ENCODE results near the gene NHLRC4.
A peak's percentile ranks its signal among the peaks of the same experiment; 100 is the strongest.
"Not testable (repeated sequence)": the region's sequence is repeated elsewhere in the genome, so short reads cannot be mapped to it uniquely, and the experiment has no call there.

Gene NHLRC4

GRCh38 chr16:583815-584591 is 17.2 kb downstream of the NHLRC4 start:
- DNase-seq = no peak

GRCh38 chr16:585351-585750 is 18.5 kb downstream of the NHLRC4 start:
- no peak for DNase-seq

DNA sequence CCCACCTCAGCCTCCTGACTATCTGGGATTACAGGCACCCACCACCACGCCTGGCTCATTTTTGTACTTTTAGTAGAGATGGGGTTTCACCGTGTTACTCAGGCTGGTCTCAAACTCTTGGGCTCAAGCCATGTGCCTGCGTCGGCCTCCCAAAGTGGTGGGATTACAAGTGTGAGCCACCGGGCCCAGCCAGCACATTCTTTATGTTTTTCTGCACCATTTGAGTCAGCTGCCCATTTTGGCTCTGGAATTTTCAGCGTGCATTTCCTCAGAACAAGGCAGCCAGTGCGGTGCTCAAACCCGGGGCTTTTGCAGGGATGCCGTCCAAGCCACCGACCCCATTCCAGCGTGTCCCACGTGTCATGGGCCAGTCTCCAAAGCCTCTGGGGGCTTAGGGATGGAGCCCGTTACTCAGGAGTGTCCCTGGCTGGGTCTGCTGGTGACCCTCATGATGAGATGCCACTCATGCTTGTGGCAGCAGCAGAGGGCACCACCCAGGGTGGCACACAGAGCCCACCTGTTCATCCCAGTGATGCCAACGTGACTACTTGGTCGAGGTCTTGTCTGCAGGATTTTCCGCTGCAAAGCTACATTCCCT is 19.3 kb downstream of the NHLRC4 start:
- DNase-seq = no peak

GRCh38 chr16:586645-587590 is 20.1 kb downstream of the NHLRC4 start:
- DNase-seq = no peak

DNA sequence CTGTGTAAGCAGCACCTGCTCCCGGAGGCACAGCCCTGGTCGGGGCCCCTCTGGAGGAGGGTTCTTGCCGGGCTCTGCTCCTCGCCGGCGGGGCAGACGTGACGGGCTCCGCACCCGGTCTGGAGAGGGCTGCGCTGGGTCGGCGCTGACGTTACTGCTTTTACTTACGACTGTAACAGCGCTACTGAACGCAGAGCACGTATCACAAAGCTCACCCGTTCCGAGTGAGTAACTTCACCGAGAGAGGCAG is 21.8 kb downstream of the NHLRC4 start:
- no peak for DNase-seq

DNA sequence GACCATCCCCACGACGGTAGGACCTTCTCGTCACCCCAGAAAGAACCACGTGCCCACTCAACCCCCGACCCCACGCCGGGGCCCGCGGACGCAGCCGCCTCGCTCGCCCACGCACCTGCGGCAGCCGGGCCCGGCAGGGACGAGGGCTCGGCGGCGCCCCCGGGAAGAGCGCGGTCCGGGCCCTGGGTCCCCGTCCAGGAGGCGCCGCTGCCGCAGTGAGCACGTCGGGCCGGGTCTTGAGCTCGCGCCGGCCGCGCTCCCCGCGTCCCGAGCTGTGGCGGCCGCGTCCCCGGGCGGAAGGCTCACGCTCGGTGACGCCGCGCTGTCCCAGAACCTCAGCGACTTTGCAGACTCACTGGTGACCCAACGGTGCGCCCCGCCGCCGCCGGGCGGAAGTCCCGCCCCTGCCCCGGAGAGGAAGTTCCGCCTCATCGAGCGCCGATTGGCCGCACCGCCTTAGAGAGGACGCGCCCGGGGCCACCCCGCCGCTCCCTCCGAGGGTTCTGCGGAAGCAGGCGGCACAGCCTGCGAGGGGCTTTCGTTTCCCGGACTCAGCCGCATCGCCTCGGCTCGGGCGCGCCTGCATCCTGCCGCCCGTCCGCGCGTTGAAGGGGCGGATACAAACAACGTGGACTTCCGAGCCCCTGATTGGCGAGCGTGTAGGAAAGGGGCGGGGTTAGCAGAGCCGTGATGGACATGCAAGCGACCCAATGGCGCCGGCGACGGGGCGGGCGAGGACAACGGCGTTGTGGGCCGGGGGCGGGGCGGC is 22.3 kb downstream of the NHLRC4 start:
- peak; percentile 94 to 96 for DNase-seq

DNA sequence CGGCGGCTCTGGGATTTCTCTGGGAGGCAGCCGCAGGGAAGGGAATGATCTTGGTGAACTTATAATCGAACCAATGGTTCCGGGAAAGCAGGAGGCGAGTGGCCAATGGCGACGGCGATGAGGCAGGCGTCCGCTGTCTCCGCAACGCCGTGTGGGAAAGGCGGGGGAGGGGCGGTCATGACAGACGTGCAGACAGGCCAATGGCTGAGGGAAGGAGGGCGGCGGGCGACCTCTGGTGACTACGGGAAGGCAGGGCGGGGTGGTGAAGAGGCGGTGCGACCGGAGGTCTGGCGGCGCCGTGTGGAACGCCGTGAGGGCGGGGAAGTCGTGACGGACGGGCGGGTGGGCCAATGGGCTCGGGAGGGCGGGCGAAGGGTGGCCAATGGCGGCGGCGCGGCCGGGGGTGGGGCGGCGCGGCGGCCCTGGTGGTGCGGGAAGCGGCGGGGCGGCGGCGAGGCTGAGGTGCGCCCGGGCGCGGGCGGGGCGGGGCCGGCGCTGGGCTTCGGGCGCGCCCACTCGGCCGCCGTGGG is 22.9 kb downstream of the NHLRC4 start, which contains the start of gene RAB40C:
TSS of gene RAB40C (plus strand) at position 409 of the 530 bp plus-strand sequence. CDS start 226 bp downstream, outside the sequence.
- peak; percentile 97 to 98 for DNase-seq

DNA sequence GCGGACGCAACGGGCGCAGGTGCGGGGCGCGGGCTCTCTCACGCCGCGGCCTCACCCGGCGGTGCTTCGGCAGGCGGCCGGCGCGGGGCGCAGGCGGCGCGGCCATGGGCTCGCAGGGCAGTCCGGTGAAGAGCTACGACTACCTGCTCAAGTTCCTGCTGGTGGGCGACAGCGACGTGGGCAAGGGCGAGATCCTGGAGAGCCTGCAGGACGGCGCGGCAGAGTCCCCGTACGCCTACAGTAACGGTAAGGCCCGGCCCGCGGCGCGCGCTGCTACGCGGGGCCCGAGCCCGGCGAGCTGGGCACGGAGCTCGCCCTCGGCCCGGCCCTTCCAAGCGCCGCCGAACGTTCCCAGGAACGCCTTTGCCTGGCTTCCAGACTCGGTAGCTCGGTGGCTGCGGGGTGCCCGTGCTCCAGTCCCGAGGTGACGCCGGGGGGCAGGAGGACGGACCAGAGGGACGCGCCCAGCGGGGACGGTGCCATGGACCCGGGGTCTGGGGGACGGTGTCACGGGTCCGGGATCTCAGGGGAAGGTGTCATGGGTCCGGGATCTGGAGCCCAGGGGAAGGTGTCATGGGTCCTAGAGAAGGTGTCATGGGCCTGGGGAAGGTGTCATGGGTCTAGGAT is 23.5 kb downstream of the NHLRC4 start:
- peak in 1 of 2 donors; percentile 4 for DNase-seq

GRCh38 chr16:590815-591200 is 24.0 kb downstream of the NHLRC4 start:
- no peak for DNase-seq

GRCh38 chr16:591231-591630 is 24.4 kb downstream of the NHLRC4 start:
- DNase-seq = no peak

DNA sequence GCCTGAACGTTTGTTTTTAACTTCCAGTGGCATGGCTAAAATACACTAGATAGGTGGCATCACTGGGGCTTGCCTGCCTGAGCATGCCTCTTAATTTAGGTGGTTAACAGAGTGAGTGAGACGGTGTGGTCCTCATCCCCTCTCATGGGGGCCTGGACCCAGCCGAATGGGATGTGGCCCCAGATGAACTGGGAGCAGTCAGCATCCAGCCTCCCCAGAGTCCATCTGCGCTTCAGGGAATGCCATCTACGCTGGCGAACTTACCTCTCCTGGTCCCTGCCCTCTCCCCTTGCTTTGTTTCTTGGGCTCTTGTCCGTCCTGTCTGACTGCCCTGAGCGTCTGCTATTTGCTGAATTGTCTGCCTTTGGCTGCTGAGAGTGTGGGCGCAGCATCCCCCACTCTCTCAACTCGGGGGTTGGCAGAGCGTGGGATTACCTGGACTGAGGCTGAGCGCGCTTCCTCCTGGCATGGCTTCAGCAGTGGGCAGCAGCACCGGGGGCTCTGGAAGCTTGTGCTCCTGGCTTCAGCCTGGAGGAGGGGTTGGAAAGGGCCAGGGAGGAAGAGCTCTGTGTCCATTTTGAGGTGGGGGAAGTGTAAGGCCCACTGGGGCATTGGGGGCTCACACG is 25.2 kb downstream of the NHLRC4 start:
- no peak for DNase-seq

- DNase-seq = peak; percentile 74 to 77
Observed at GRCh38 chr16:592518-593306, 25.9 kb downstream of the NHLRC4 start.

DNA sequence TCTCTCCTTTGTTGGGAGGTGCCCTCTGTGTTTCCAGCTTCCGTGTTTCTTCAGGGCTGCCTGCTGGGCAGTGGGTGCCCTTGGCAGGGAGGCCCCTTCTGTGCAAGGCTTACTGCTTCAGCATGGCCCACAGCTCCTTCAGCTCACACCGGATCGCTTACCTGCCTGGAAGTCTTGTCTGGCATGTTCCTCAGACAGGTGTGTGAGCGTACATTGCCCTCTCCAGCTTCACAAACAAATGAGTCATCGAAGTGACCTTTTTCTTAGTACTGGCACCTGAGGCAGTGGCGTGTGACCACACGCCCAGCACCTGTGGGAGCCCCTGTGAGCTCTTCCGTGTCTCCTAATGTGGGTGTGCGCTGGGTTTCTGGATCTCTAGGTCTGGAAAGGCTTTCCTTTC is 26.6 kb downstream of the NHLRC4 start:
- DNase-seq = no peak

GRCh38 chr16:593807-594206 is 27.0 kb downstream of the NHLRC4 start:
- no peak for DNase-seq

DNA sequence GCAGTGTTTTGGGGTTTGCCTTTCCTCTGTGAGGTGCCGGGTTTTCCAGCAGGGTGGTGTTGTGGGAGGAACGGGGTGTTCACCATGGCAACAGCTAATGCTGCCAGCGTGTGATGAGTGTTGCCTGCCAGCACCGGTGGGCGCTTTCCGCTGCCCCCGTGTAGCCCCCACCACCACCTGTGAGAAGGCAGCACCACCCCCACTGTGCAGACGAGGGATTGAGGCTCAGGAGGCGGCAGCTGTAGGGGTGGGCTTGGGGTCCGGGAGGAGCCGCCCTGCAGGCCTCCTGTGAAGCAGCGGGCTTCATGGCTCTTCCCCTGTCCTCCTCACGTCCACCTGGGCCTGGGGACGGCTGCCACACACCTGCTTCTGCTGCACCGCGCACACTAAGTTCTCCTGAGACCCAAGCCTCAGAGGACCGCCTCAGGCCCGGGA is 28.3 kb downstream of the NHLRC4 start:
- DNase-seq = no peak

GRCh38 chr16:595942-596735 is 29.3 kb downstream of the NHLRC4 start:
- DNase-seq = peak; percentile 31 to 54

GRCh38 chr16:596736-597060 is 29.9 kb downstream of the NHLRC4 start:
- DNase-seq = no peak

DNA sequence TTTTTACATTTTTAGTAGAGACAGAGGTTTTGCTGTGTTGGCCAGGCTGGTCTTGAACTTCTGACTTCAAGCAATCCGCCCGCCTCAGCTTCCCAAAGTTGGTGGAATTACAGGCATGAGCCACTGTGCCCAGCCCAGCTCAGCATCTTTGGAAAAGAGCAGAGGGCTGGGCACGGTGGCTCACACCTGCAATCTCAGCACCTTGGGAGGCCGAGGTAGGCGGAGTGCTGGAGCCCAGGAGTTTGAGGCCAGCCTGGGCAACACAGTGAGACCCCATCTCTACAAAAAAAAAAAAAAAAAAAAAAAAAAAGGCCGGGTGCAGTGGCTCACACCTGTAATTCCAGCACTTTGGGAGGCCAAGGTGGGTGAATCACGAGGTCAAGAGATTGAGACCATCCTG is 30.9 kb downstream of the NHLRC4 start:
- DNase-seq = not testable (repeated sequence)

DNA sequence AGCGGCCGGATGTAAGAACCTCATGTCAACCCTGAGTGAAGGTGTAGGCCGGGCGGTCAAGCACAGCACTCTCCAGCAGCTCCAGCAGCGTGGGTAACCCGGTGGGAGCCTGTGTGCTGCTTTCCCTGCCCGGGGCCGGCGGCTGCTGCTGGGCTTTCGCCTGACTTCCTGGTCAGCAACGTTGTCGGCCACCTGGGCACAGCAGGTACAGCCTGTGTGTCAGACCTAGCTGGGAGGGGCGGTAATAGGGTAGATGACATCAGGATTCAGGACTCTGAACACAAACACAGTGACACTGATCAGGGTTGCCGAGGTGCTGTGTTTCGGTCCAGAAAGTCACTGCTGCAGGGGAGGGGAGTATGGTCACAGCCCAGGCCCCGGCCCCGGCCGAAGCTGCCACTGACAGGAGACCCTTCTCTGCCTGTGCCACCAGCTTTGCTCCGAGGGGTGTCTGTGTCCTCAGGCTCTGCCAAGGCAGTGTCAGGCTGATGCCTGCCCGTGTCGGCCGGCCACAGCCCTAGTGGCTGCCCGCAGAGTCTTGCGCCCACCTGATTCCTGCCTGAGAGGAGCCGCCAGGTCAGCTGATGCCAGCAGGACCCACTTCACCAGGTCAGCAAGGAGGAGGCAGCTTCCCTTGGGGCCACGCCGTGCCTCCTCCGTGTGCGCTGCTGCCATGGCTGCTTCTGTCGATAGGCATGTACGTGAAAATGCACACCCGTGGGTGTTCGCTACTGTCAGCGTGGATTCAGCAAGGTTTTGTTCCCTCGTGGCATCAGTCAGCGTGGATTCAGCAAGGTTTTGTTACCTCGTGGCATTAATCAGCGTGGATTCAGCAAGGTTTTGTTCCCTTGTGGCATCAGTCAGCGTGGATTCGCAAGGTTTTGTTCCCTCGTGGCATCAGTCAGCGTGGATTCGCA is 32.3 kb downstream of the NHLRC4 start:
- no peak for DNase-seq

Data from inflammatory macrophage (primary cell).